Measurements from ENCODE around the gene CELF4. TPM values are rescaled to one million over a fixed set of nuclear protein-coding genes. Genes with fewer than 3 reads are reported as not detected.

Gene CELF4
- total RNA-seq, 3 donors from 2014 or later = 1.0 TPM; not detected in 2

GRCh38 chr18:37554399-37554787 is 11.2 kb downstream of the CELF4 start:
- TF ChIP-seq CTCF (IDR thresholded peaks at IDR 0.05) = no peak
- no peak for TF ChIP-seq POLR2A (IDR thresholded peaks at IDR 0.05)
- no peak for TF ChIP-seq POLR2AphosphoS5 (IDR thresholded peaks at IDR 0.05)
- Histone ChIP-seq H3K36me3 (no peaks in the 10 kb centered on the region), H3K9me3 (no peaks in the 10 kb centered on the region), H3K27me3 (peaks cover 0 to 26% of the 10 kb centered on the region in 2 donors), H3K27ac (no peak overlapping the region), H3K4me3 (no peak overlapping the region), H3K4me1 (no peaks in the 10 kb centered on the region)
- no peak for DNase-seq (ENCODE audit: low spot score in 2 of 2)
- intact Hi-C loops (cut with DNase I; ENCODE audit: low total_unique reads) = no loop called here

- Histone ChIP-seq H3K4me1 (no peaks in the 10 kb centered on the region), H3K36me3 (no peaks in the 10 kb centered on the region), H3K27me3 (peaks cover 0 to 26% of the 10 kb centered on the region in 2 donors)
Observed at GRCh38 chr18:37553633-37554398, 11.8 kb downstream of the CELF4 start.

GRCh38 chr18:37552286-37552685 is 13.3 kb downstream of the CELF4 start:
- Histone ChIP-seq H3K27ac (no peak overlapping the region), H3K4me3 (no peak overlapping the region), H3K9me3 (no peaks in the 10 kb centered on the region), H3K27me3 (peaks cover 0 to 29% of the 10 kb centered on the region in 2 donors), H3K4me1 (no peaks in the 10 kb centered on the region), H3K36me3 (no peaks in the 10 kb centered on the region)
- DNase-seq (ENCODE audit: low spot score in 2 of 2) = no peak
- no peak for TF ChIP-seq POLR2A (IDR thresholded peaks at IDR 0.05)
- TF ChIP-seq CTCF (IDR thresholded peaks at IDR 0.05) = no peak
- no peak for TF ChIP-seq POLR2AphosphoS5 (IDR thresholded peaks at IDR 0.05)
- intact Hi-C loops (cut with DNase I; ENCODE audit: low total_unique reads) = no loop called here

More at GRCh38 chr18:37553633-37554398, 11.8 kb downstream of the CELF4 start:
- H3K4me3 ChIP-seq = no peak overlapping the region
- TF ChIP-seq POLR2A (IDR thresholded peaks at IDR 0.05) = no peak
- TF ChIP-seq CTCF (IDR thresholded peaks at IDR 0.05) = no peak
- TF ChIP-seq POLR2AphosphoS5 (IDR thresholded peaks at IDR 0.05) = no peak
- DNase-seq (ENCODE audit: low spot score in 2 of 2) = no peak
- H3K9me3 ChIP-seq = no peaks in the 10 kb centered on the region
- intact Hi-C loops (cut with DNase I; ENCODE audit: low total_unique reads) = no loop called here
- no peak overlapping the region for H3K27ac ChIP-seq

- TF ChIP-seq POLR2AphosphoS5 (IDR thresholded peaks at IDR 0.05) (no peak), CTCF (IDR thresholded peaks at IDR 0.05) (no peak), POLR2A (IDR thresholded peaks at IDR 0.05) (no peak)
- no peaks in the 10 kb centered on the region for H3K9me3 ChIP-seq
- intact Hi-C loops (cut with DNase I; ENCODE audit: low total_unique reads) = no loop called here
- H3K27ac ChIP-seq = no peak overlapping the region
- H3K36me3 ChIP-seq = no peaks in the 10 kb centered on the region
- H3K27me3 ChIP-seq = peaks cover 0 to 25% of the 10 kb centered on the region in 2 donors
- H3K4me1 ChIP-seq = no peaks in the 10 kb centered on the region
- H3K4me3 ChIP-seq = no peak overlapping the region
- DNase-seq (ENCODE audit: low spot score in 2 of 2) = no peak
Observed at GRCh38 chr18:37551846-37552245, 13.8 kb downstream of the CELF4 start.

- DNase-seq (ENCODE audit: low spot score in 2 of 2) = no peak
- Histone ChIP-seq H3K27ac (no peak overlapping the region), H3K4me3 (no peak overlapping the region), H3K4me1 (no peaks in the 10 kb centered on the region), H3K9me3 (no peaks in the 10 kb centered on the region), H3K36me3 (no peaks in the 10 kb centered on the region), H3K27me3 (peaks cover 0 to 19% of the 10 kb centered on the region in 2 donors)
- intact Hi-C loops (cut with DNase I; ENCODE audit: low total_unique reads) = no loop called here
- TF ChIP-seq CTCF (IDR thresholded peaks at IDR 0.05) = no peak
- TF ChIP-seq POLR2AphosphoS5 (IDR thresholded peaks at IDR 0.05) = no peak
- no peak for TF ChIP-seq POLR2A (IDR thresholded peaks at IDR 0.05)
Observed at GRCh38 chr18:37551249-37551648, 14.3 kb downstream of the CELF4 start.

All from breast epithelium (tissue), 4 donors.